Upper lobe of right lung (tissue), 1 donor: ENCODE data around the gene DMC1. TPM values are rescaled to one million over a fixed set of nuclear protein-coding genes. Genes with fewer than 3 reads are reported as not detected.
"Not testable (repeated sequence)": the region's sequence is repeated elsewhere in the genome, so short reads cannot be mapped to it uniquely, and the experiment has no call there.

ENCODE experiments used
- ATAC-seq: fragments of 200-7000 bp; cut with Tn5 transposase; one replicate; pipeline ENCODE4 v1.9.1; 2020; ENCODE audit warnings: mild to moderate bottlenecking, moderate library complexity
- DNase-seq: peaks from one replicate; pipeline ENCODE4 v3.0.0-alpha.2; 2020
- H3K27ac ChIP-seq: fragments of 200-600 bp; one replicate; pipeline ENCODE4 v1.8.0; 2022
- H3K27me3 ChIP-seq: fragments of 200-600 bp; one replicate; pipeline ENCODE4 v1.8.0; 2022; ENCODE audit warnings: mild to moderate bottlenecking
- H3K36me3 ChIP-seq: fragments of 200-600 bp; one replicate; pipeline ENCODE4 v1.8.0; 2022
- H3K4me1 ChIP-seq: fragments of 200-600 bp; one replicate; pipeline ENCODE4 v1.8.0; 2022
- H3K4me3 ChIP-seq: fragments of 200-600 bp; one replicate; pipeline ENCODE4 v1.8.0; 2022; ENCODE audit warnings: mild to moderate bottlenecking
- H3K9me3 ChIP-seq: fragments of 200-600 bp; one replicate; pipeline ENCODE4 v1.8.0; 2022
- CTCF ChIP-seq: fragments of 200-600 bp; IDR thresholded peaks from one replicate; pipeline ENCODE4 v1.8.0; 2022; ENCODE audit warnings: antibody characterized with exemption
- intact Hi-C: fragments of 100-400 bp; cut with DNase I; formaldehyde crosslinking; loops from one replicate; pipeline ENCODE4 v1.11.0; 2022
- long read RNA-seq: library from polyadenylated mRNA; unstranded; transcript quantifications from one replicate; pipeline ENCODE4 v2.0.0, GENCODE V29; 2021
- total RNA-seq: library from RNA; stranded (reverse); fragmentation: NEBNext Ultra II Directional; extraction: Animal tissue kit (Norgen Biotek cat#: 25700); gene quantifications from one replicate; pipeline ENCODE4 v1.2.1, GENCODE V29; 2021
- donor health status: DM: no; HTN: yes; CAD: no; lungs with severe emphysema.

The DMC1 gene, protein sequence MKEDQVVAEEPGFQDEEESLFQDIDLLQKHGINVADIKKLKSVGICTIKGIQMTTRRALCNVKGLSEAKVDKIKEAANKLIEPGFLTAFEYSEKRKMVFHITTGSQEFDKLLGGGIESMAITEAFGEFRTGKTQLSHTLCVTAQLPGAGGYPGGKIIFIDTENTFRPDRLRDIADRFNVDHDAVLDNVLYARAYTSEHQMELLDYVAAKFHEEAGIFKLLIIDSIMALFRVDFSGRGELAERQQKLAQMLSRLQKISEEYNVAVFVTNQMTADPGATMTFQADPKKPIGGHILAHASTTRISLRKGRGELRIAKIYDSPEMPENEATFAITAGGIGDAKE
- not detected for total RNA-seq
- long read RNA-seq = 0 reads

DNA sequence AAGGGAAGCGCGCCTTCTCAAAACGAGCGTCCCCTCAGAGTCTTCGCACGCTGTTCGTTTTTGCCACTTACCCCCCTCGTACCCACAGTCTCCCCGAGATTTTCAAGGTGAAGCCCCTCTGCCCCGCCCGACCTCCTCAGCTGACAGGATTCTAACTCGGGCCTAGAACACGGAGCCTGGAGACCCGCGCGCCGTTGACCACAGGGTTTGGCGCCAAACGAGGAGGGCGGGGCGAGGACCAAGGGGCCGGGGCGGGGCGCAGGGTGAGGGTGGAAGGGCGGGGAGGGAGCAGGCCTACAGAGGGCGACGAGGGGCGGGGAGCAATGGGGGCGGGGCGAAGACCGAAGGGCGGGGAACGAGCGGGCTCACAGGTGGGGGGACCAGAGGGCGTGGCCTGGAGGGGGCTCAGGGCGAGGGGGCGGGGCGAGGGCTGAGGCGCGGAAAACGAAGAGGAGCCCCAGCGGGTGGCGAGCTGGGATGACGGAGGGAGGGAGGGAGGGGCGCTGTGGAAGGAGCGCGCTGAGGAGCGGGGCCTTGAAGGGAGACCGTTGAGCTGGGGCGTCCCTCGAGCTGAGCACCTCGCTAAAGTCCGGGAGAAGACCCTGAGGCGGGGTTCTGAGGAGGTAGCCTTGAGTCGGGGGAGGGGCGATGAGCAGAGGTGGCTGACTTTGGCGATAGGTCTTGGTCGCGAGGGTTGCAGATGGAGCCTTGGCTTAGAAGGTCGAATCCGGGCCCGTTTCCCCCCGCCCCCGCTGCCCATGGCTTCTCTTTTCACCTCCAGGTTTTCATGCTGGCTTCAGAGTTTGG, at the start of gene DMC1:
TSS of gene DMC1 (minus strand) at position 212 of the 807 bp plus-strand sequence. CDS start 1,927 bp downstream, outside the sequence.
- Histone ChIP-seq H3K36me3 (no peaks in the 10 kb centered on the region), H3K27me3 (no peaks in the 10 kb centered on the region), H3K27ac (no peak within 1 kb of the TSS), H3K9me3 (no peaks in the 10 kb centered on the region), H3K4me1 (peaks cover 6% of the 10 kb centered on the region), H3K4me3 (peak within 1 kb of the TSS; percentile 59)
- no peak for TF ChIP-seq CTCF
- peak; percentile 99 for ATAC-seq
- DNase-seq = peak; percentile 97
- intact Hi-C loops = loop anchor here (5.0 kb wide), 1 partner anchor 518 kb away; no protein-coding TSS in a partner anchor

DNA sequence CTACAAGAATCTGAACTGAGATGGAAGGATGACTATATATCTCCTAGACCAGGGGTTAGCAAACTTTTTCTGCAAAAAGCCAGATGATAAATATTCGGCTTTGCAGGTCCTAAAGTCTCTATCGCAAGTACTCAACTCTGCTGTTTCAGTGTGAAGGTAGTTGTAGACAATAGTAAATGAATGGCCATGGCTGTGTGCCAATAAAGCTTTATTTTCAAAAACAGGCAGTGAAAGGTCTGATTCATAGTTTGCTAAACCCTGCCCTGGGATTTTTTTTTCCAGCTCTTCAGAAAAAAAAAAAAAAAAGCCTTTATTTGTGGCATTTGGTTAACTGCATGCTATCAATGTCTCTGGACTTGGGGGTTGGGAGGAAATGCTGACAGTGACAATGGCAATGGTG, 48.7 kb upstream of the DMC1 start:
- intact Hi-C loops = no loop called here
- TF ChIP-seq CTCF = no peak
- ATAC-seq (no peak), DNase-seq (no peak)
- Histone ChIP-seq H3K27me3 (no peaks in the 10 kb centered on the region), H3K4me1 (no peaks in the 10 kb centered on the region), H3K4me3 (no peak overlapping the region), H3K9me3 (no peaks in the 10 kb centered on the region), H3K36me3 (no peaks in the 10 kb centered on the region), H3K27ac (no peak overlapping the region)

DNA sequence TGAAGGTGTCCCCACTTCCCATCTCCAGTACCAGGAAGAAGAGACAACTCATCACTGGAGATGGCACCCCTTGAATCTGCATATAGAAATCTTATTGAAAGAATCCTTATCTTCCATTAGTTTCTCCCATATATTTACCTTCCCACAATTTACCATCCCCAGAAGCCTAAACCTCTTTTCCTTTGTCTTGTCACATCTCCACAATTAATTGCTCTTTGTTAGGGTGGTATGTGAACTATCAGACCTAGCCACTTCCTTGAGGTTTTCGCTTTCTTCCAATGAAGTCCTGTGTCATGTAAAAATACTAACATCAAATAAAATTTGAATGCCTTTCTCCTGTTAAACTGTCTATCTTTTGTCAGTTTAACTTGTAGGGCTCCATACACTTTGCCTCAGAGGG, 48.3 kb upstream of the DMC1 start:
- no peaks in the 10 kb centered on the region for H3K36me3 ChIP-seq
- ATAC-seq (no peak), DNase-seq (no peak)
- TF ChIP-seq CTCF = no peak
- no peaks in the 10 kb centered on the region for H3K4me1 ChIP-seq
- H3K9me3 ChIP-seq = no peaks in the 10 kb centered on the region
- no peaks in the 10 kb centered on the region for H3K27me3 ChIP-seq
- no peak overlapping the region for H3K4me3 ChIP-seq
- no peak overlapping the region for H3K27ac ChIP-seq
- intact Hi-C loops = no loop called here

DNA sequence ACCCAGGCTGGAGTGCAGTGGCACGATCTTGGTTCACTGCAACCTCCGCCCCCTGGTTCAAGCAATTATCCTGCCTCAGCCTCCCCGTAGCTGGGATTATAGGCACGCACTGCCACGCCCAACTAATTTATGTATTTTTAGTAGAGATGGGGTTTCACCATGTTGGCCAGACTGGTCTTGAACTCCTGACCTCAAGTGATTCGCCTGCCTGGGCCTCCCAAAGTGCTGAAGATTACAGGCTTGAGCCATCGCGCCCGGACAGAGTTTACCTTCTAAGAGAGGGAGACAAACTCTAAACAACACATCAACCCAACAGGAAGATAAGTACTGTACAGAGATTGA, 45.1 kb upstream of the DMC1 start:
- DNase-seq, H3K4me1 ChIP-seq, H3K36me3 ChIP-seq, H3K27me3 ChIP-seq, H3K27ac ChIP-seq, intact Hi-C loops, ATAC-seq, H3K4me3 ChIP-seq, H3K9me3 ChIP-seq: not testable (repeated sequence)

DNA sequence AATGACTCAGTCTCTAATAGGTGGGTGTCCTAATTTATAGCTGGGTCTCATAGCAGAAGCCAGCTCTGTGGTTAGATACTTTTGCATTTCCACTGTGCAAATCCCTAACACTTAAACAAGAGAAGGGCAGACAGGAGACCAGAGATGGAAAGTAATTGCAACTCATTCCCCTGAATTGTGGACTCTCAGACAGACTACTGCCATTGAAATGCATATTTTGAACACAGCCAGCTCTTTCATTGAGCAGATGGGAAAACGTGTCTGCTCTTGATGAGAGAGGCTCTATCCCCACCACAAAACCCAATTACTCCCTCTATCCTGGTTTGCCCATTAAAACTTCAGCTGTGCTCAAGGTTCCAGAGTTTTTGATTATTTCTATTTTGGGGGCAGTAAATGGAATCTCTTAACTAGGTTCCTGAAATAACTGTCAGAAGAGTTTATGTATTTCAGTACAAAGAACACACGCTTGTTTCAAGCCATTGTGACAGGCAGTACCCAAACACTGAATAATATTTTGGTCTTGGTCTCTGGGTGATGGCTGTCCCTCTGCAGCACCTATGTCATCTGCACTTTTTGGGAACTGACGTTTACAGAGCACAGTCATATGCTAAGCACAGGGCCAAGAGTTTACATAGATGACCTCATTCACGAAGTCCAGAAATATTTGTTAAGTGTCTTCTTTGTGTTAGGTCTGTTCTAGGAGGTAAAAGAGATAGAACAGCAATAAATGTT, 44.5 kb upstream of the DMC1 start:
- Histone ChIP-seq H3K27me3 (no peaks in the 10 kb centered on the region), H3K4me3 (no peak overlapping the region), H3K4me1 (no peaks in the 10 kb centered on the region), H3K9me3 (no peaks in the 10 kb centered on the region), H3K27ac (no peak overlapping the region), H3K36me3 (no peaks in the 10 kb centered on the region)
- no peak for TF ChIP-seq CTCF
- no peak for ATAC-seq
- intact Hi-C loops = no loop called here
- DNase-seq = no peak

DNA sequence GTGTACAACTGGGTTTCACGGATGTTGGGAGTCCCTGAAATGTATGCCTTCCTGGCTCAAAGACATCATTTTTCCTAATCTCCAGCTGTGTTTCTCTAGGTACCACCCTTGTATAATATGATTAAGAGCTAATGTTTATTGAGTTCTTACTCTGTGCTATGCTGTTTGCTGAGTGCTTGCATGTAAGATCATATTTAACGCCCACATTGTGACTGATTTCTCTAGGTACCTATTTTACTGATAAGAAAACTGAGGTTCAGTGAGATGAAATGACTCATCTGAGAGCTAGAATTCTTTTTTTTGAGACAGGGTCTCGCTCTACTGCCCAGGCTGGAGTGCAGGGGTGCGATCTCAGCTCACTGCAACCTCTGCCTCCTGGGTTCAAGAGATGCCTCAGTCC, 43.6 kb upstream of the DMC1 start:
- intact Hi-C loops = no loop called here
- no peak overlapping the region for H3K27ac ChIP-seq
- H3K4me3 ChIP-seq = no peak overlapping the region
- DNase-seq (no peak), ATAC-seq (no peak)
- H3K27me3 ChIP-seq = no peaks in the 10 kb centered on the region
- no peaks in the 10 kb centered on the region for H3K4me1 ChIP-seq
- no peaks in the 10 kb centered on the region for H3K9me3 ChIP-seq
- no peaks in the 10 kb centered on the region for H3K36me3 ChIP-seq
- no peak for TF ChIP-seq CTCF
